Thyroid gland (tissue), 4 donors: ENCODE results near the gene SLC51A. TPM values are rescaled to one million over a fixed set of nuclear protein-coding genes. Genes with fewer than 3 reads are reported as not detected.

Source experiments
- DNase-seq, 2 donors: peaks; one replicate each; pipeline ENCODE4 v3.0.0-alpha.2; 2019
- H3K27ac ChIP-seq, 3 donors: fragments of 200-600 bp; sonication (generic); 1 replicate in 2 of 3; 2 replicates in 1 of 3; pipeline ENCODE4 v1.5.1; 2016 to 2019; ENCODE audit warnings: mild to moderate bottlenecking in 1 of 3, moderate library complexity in 1 of 3
- H3K27me3 ChIP-seq: fragments of 200-600 bp; sonication (generic); one replicate; pipeline ENCODE4 v1.5.1; 2019
- H3K36me3 ChIP-seq, 2 donors: fragments of 200-600 bp; sonication (generic); one replicate each; pipeline ENCODE4 v1.5.1; 2016 to 2019
- H3K4me1 ChIP-seq, 2 donors: fragments of 200-600 bp; sonication (generic); one replicate each; pipeline ENCODE4 v1.5.1; 2017 to 2019
- H3K4me3 ChIP-seq, 3 donors: fragments of 200-600 bp; sonication (generic); replicated peaks in 1 of 3; 1 replicate in 2 of 3; 2 replicates in 1 of 3; pipeline ENCODE4 v1.5.1; 2016; ENCODE audit warnings: mild to moderate bottlenecking in 1 of 3
- H3K9me3 ChIP-seq: fragments of 200-600 bp; sonication (generic); one replicate; pipeline ENCODE4 v1.5.1; 2017
- POLR2A ChIP-seq, 2 donors: fragments of 450-650 bp; IDR thresholded peaks; one replicate each; pipeline ENCODE4 v1.6.1; 2017; ENCODE audit warnings: antibody characterized with exemption in 2 of 2, mild to moderate bottlenecking in 2 of 2, moderate library complexity in 1 of 2
- WGBS, 2 donors: methylation state at CpG; one replicate each; pipeline ENCODE4 v1.1.5; 2017; 5-methylcytosine and 5-hydroxymethylcytosine counted together
- intact Hi-C: fragments of 100-400 bp; cut with DNase I; formaldehyde crosslinking; loops from one replicate; pipeline ENCODE4 v1.15.1; 2023
- total RNA-seq, 4 donors: library from RNA; depleted of rRNA; stranded (reverse); fragments of >200 nt; gene quantifications; one replicate each; pipeline ENCODE4 v1.2.3, GENCODE V29; 2016
- TF ChIP-seq, protein P1 (sequence below), 6 experiments: fragments of 200-600 bp in 3 of 6; fragments of 450-650 bp in 3 of 6; sonication (generic) in 3 of 6; IDR thresholded peaks; one replicate each; pipeline ENCODE4 v1.5.1; 2016 to 2019; ENCODE audit warnings: antibody characterized with exemption in 6 of 6, mild to moderate bottlenecking in 2 of 6, inconsistent platforms in 1 of 6, moderate library complexity in 1 of 6

The SLC51A gene
- total RNA-seq, 4 donors from 2014 or later = 0.56 to 0.63 TPM; not detected in 2

GRCh38 chr3:196174652-196175051 is 41.7 kb upstream of the SLC51A start:
- H3K36me3 ChIP-seq = no peaks in the 10 kb centered on the region
- 90 to 92% methylated on average over 3 of the region's 3 CpGs for WGBS, 2 donors
- H3K4me3 ChIP-seq = no peak overlapping the region
- intact Hi-C loops = no loop called here
- H3K4me1 ChIP-seq = no peaks in the 10 kb centered on the region
- H3K27me3 ChIP-seq = no peaks in the 10 kb centered on the region
- H3K9me3 ChIP-seq = no peaks in the 10 kb centered on the region
- DNase-seq = no peak
- no peak overlapping the region for H3K27ac ChIP-seq
- TF ChIP-seq POLR2A (IDR thresholded peaks at IDR 0.05) = no peak
- TF ChIP-seq, protein P1, sequence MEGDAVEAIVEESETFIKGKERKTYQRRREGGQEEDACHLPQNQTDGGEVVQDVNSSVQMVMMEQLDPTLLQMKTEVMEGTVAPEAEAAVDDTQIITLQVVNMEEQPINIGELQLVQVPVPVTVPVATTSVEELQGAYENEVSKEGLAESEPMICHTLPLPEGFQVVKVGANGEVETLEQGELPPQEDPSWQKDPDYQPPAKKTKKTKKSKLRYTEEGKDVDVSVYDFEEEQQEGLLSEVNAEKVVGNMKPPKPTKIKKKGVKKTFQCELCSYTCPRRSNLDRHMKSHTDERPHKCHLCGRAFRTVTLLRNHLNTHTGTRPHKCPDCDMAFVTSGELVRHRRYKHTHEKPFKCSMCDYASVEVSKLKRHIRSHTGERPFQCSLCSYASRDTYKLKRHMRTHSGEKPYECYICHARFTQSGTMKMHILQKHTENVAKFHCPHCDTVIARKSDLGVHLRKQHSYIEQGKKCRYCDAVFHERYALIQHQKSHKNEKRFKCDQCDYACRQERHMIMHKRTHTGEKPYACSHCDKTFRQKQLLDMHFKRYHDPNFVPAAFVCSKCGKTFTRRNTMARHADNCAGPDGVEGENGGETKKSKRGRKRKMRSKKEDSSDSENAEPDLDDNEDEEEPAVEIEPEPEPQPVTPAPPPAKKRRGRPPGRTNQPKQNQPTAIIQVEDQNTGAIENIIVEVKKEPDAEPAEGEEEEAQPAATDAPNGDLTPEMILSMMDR (IDR thresholded peaks at IDR 0.05) = no peak

DNA sequence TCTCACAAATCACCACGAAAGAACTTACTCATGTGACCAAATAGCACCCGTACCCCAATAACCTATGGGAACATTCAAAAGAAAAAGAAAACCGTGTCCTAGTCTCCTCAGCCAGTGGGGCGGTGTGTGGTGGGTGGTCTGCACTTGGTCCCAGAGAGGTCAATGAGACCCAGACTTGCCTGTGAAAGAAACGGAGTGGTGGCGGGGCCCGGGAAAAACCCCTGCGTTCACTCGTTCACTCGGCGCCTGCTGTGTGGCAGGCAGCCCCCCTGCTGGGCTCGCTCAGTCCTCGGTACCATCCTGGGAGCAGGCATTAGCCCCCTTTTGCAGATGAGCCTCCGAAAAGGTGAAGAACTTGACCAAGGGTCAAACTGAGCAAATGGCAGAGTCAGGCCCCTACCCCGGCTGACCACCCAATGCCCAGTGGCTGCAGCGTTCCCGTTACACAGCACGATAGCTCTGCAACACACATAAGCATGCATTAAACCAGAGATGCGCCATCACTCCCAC is 41.2 kb upstream of the SLC51A start:
- Histone ChIP-seq H3K9me3 (no peaks in the 10 kb centered on the region), H3K36me3 (no peaks in the 10 kb centered on the region), H3K27ac (no peak overlapping the region), H3K4me3 (no peak overlapping the region), H3K27me3 (no peaks in the 10 kb centered on the region), H3K4me1 (no peaks in the 10 kb centered on the region)
- intact Hi-C loops = no loop called here
- no peak for TF ChIP-seq POLR2A (IDR thresholded peaks at IDR 0.05)
- TF ChIP-seq, protein P1 (IDR thresholded peaks at IDR 0.05) = no peak
- 82% methylated on average over 19 of the region's 19 CpGs for WGBS, 2 donors
- DNase-seq = no peak

DNA sequence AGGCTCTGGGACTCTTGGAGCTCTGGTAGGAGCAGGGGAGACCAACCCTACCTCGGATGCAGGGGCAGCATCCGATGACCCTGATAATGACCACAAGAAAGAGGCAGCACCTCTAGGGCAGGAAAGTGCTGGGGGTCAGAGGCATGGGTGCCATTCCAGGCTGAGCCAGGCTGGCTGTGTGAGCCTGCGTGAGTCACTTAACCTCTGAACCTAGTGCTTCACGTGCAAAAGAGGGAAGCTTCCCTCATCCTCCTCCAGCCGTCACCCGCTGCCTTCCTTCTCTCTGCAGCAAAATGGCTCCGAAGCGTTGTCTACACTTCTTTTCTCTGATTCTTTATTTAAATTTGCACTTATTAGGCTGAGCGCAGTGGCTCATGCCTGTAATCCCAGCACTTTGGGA is 40.6 kb upstream of the SLC51A start:
- 89% methylated on average over 9 of the region's 9 CpGs for WGBS, 2 donors
- H3K9me3 ChIP-seq = no peaks in the 10 kb centered on the region
- intact Hi-C loops = no loop called here

DNA sequence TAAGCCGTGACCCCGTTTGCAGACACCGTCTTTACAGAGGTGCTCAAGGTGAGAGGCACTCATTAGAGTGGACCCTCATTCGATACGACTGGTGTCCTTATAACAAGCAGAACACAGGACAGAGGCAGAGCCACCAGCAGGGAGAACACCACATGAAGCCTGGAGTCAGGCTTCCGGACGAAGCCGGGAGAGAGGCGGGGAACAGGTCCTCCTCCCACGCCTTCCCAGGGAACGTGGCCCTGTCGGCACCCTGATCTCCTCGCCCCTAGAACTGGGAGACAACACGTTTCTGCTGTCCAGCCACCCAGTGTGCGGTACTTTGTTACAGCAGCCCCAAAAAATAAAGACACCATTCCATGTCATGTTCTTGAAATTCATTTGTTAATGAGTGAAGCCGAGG is 38.8 kb upstream of the SLC51A start:
- H3K27me3 ChIP-seq = no peaks in the 10 kb centered on the region
- 69 to 76% methylated on average over 16 of the region's 16 CpGs for WGBS, 2 donors
- DNase-seq = no peak
- H3K4me3 ChIP-seq = no peak overlapping the region
- H3K9me3 ChIP-seq = no peaks in the 10 kb centered on the region
- no peaks in the 10 kb centered on the region for H3K36me3 ChIP-seq
- no peak for TF ChIP-seq POLR2A (IDR thresholded peaks at IDR 0.05)
- TF ChIP-seq, protein P1 (IDR thresholded peaks at IDR 0.05) = no peak
- intact Hi-C loops = no loop called here
- no peak overlapping the region for H3K27ac ChIP-seq
- H3K4me1 ChIP-seq = no peaks in the 10 kb centered on the region

More for the DNA sequence above, 40.6 kb upstream of the SLC51A start:
- Histone ChIP-seq H3K27me3 (no peaks in the 10 kb centered on the region), H3K27ac (no peak overlapping the region), H3K4me3 (no peak overlapping the region), H3K36me3 (no peaks in the 10 kb centered on the region), H3K4me1 (no peaks in the 10 kb centered on the region)
- DNase-seq = no peak
- TF ChIP-seq, protein P1 (IDR thresholded peaks at IDR 0.05) = no peak
- TF ChIP-seq POLR2A (IDR thresholded peaks at IDR 0.05) = no peak

GRCh38 chr3:196177967-196178366 is 38.4 kb upstream of the SLC51A start:
- TF ChIP-seq, protein P1 (IDR thresholded peaks at IDR 0.05) = no peak
- no peak for TF ChIP-seq POLR2A (IDR thresholded peaks at IDR 0.05)
- no peak for DNase-seq
- intact Hi-C loops = no loop called here
- H3K4me3 ChIP-seq = no peak overlapping the region
- no peak overlapping the region for H3K27ac ChIP-seq
- no peaks in the 10 kb centered on the region for H3K27me3 ChIP-seq
- H3K4me1 ChIP-seq = no peaks in the 10 kb centered on the region
- 25 to 31% methylated on average over 4 of the region's 4 CpGs for WGBS, 2 donors
- H3K36me3 ChIP-seq = no peaks in the 10 kb centered on the region
- H3K9me3 ChIP-seq = no peaks in the 10 kb centered on the region
